Stomach smooth muscle (tissue), 2 donors: ENCODE measurements around the gene PTPN3.

ENCODE experiments used
- H3K27ac ChIP-seq: one replicate; pipeline ENCODE4 v1.7.0; 2013; ENCODE audit warnings: mild to moderate bottlenecking, low read length, inconsistent platforms
- H3K27me3 ChIP-seq, 2 donors: one replicate each; pipeline ENCODE4 v1.7.0; 2013; ENCODE audit warnings: low read length in 2 of 2; ENCODE audit not compliant: insufficient read depth in 2 of 2, control insufficient read depth in 1 of 2
- H3K36me3 ChIP-seq, 2 donors: one replicate each; pipeline ENCODE4 v1.7.0; 2013; ENCODE audit warnings: low read length in 2 of 2; ENCODE audit not compliant: control insufficient read depth in 2 of 2, insufficient read depth in 2 of 2
- H3K4me1 ChIP-seq: one replicate; pipeline ENCODE4 v1.7.0; 2013; ENCODE audit warnings: low read length; ENCODE audit not compliant: control insufficient read depth, insufficient read depth
- H3K4me3 ChIP-seq, 2 donors: one replicate each; pipeline ENCODE4 v1.7.0; 2013; ENCODE audit warnings: low read length in 2 of 2
- H3K9ac ChIP-seq, 2 donors: one replicate each; pipeline ENCODE4 v1.7.0; 2013; ENCODE audit warnings: low read length in 2 of 2, mild to moderate bottlenecking in 1 of 2
- H3K9me3 ChIP-seq, 2 donors: one replicate each; pipeline ENCODE4 v1.7.0; 2013; ENCODE audit warnings: low read length in 2 of 2; ENCODE audit not compliant: control insufficient read depth in 2 of 2
- donor health status: healthy.
- donor health status: Pancreatic carcinoma.

The PTPN3 gene

GRCh38 chr9:109437286-109437685 lies 60.8 kb downstream of the PTPN3 start:
- no peaks in the 10 kb centered on the region for H3K9me3 ChIP-seq
- H3K9ac ChIP-seq, result no peak overlapping the region
- H3K4me3 ChIP-seq, result no peak overlapping the region
- H3K4me1 ChIP-seq, result peaks cover 7% of the 10 kb centered on the region
- H3K27me3 ChIP-seq, result no peaks in the 10 kb centered on the region
- no peak overlapping the region for H3K27ac ChIP-seq
- H3K36me3 ChIP-seq, result no peaks in the 10 kb centered on the region

GRCh38 chr9:109436071-109436470 lies 62.0 kb downstream of the PTPN3 start:
- Histone ChIP-seq H3K36me3 (no peaks in the 10 kb centered on the region), H3K4me3 (no peak overlapping the region), H3K9me3 (no peaks in the 10 kb centered on the region)

GRCh38 chr9:109433476-109433875 lies 64.6 kb downstream of the PTPN3 start:
- Histone ChIP-seq H3K9ac (no peak overlapping the region), H3K4me3 (no peak overlapping the region), H3K27me3 (no peaks in the 10 kb centered on the region), H3K36me3 (no peaks in the 10 kb centered on the region), H3K9me3 (no peaks in the 10 kb centered on the region), H3K27ac (no peak overlapping the region), H3K4me1 (no peaks in the 10 kb centered on the region)

More at GRCh38 chr9:109436071-109436470, 62.0 kb downstream of the PTPN3 start:
- Histone ChIP-seq H3K27ac (no peak overlapping the region), H3K4me1 (peaks cover 7% of the 10 kb centered on the region), H3K9ac (no peak overlapping the region), H3K27me3 (no peaks in the 10 kb centered on the region)

- no peak overlapping the region for H3K4me3 ChIP-seq
- peaks cover 0 to 2% of the 10 kb centered on the region in 2 donors for H3K27me3 ChIP-seq
- H3K9ac ChIP-seq, result no peak overlapping the region
- H3K4me1 ChIP-seq, result no peaks in the 10 kb centered on the region
- no peak overlapping the region for H3K27ac ChIP-seq
- no peaks in the 10 kb centered on the region for H3K9me3 ChIP-seq
- H3K36me3 ChIP-seq, result no peaks in the 10 kb centered on the region
Observed at GRCh38 chr9:109430231-109430630, 67.9 kb downstream of the PTPN3 start.

- Histone ChIP-seq H3K27ac (no peak overlapping the region), H3K36me3 (no peaks in the 10 kb centered on the region), H3K4me1 (no peaks in the 10 kb centered on the region), H3K9ac (no peak overlapping the region), H3K4me3 (no peak overlapping the region), H3K27me3 (peaks cover 0 to 2% of the 10 kb centered on the region in 2 donors), H3K9me3 (no peaks in the 10 kb centered on the region)
Observed at GRCh38 chr9:109428854-109429253, 69.3 kb downstream of the PTPN3 start.

GRCh38 chr9:109427886-109428285 lies 70.2 kb downstream of the PTPN3 start:
- Histone ChIP-seq H3K27ac (no peak overlapping the region), H3K4me3 (no peak overlapping the region), H3K9me3 (no peaks in the 10 kb centered on the region), H3K4me1 (no peaks in the 10 kb centered on the region), H3K36me3 (no peaks in the 10 kb centered on the region), H3K27me3 (peaks cover 0 to 2% of the 10 kb centered on the region in 2 donors), H3K9ac (no peak overlapping the region)

- Histone ChIP-seq H3K4me1 (no peaks in the 10 kb centered on the region), H3K4me3 (no peak overlapping the region), H3K27ac (no peak overlapping the region)
Observed at GRCh38 chr9:109426626-109427402, 71.3 kb downstream of the PTPN3 start.

GRCh38 chr9:109424618-109425017 lies 73.5 kb downstream of the PTPN3 start:
- Histone ChIP-seq H3K36me3 (no peaks in the 10 kb centered on the region), H3K9me3 (no peaks in the 10 kb centered on the region), H3K27ac (no peak overlapping the region), H3K4me1 (no peaks in the 10 kb centered on the region), H3K9ac (no peak overlapping the region), H3K27me3 (peaks cover 0 to 2% of the 10 kb centered on the region in 2 donors), H3K4me3 (no peak overlapping the region)

More at GRCh38 chr9:109426626-109427402, 71.3 kb downstream of the PTPN3 start:
- Histone ChIP-seq H3K27me3 (peaks cover 0 to 2% of the 10 kb centered on the region in 2 donors), H3K9me3 (no peaks in the 10 kb centered on the region), H3K9ac (no peak overlapping the region), H3K36me3 (no peaks in the 10 kb centered on the region)

GRCh38 chr9:109423877-109424276 lies 74.2 kb downstream of the PTPN3 start:
- no peaks in the 10 kb centered on the region for H3K9me3 ChIP-seq
- peaks cover 0 to 2% of the 10 kb centered on the region in 2 donors for H3K27me3 ChIP-seq
- H3K9ac ChIP-seq, result no peak overlapping the region
- H3K4me1 ChIP-seq, result no peaks in the 10 kb centered on the region
- no peaks in the 10 kb centered on the region for H3K36me3 ChIP-seq
- no peak overlapping the region for H3K4me3 ChIP-seq
- no peak overlapping the region for H3K27ac ChIP-seq

GRCh38 chr9:109422641-109423040 lies 75.5 kb downstream of the PTPN3 start:
- no peak overlapping the region for H3K9ac ChIP-seq
- no peak overlapping the region for H3K4me3 ChIP-seq
- no peaks in the 10 kb centered on the region for H3K9me3 ChIP-seq
- no peak overlapping the region for H3K27ac ChIP-seq
- H3K27me3 ChIP-seq, result peaks cover 0 to 2% of the 10 kb centered on the region in 2 donors
- H3K4me1 ChIP-seq, result no peaks in the 10 kb centered on the region
- H3K36me3 ChIP-seq, result no peaks in the 10 kb centered on the region
